ENCODE data around the gene DUSP8. TPM values are rescaled to one million over a fixed set of nuclear protein-coding genes. Genes with fewer than 3 reads are reported as not detected.

The DUSP8 gene
- total and polyA plus RNA-seq, 2 of the 8 experiments (the other 6 are each of a cell fraction or from before 2014, with no cell fraction given) = 2.8 to 3.6 TPM

GRCh38 chr11:1570531-1570895 lies 1.6 kb downstream of the DUSP8 start (continued):
- TF ChIP-seq USF2 (IDR thresholded peaks at IDR 0.05; ENCODE audit: low read length) (peak; percentile 28; the same call in 1 of the 2 replicates), CTBP2 (IDR thresholded peaks at IDR 0.05; ENCODE audit: borderline replicate concordance, insufficient read depth, insufficient read length, low read length) (no peak)
